ENCODE results near the gene TNS2. TPM values are rescaled to one million over a fixed set of nuclear protein-coding genes. Genes with fewer than 3 reads are reported as not detected.

TNS2 gene
- total RNA-seq, 2 experiments from 2014 or later: 2.3 to 3.0 TPM

GRCh38 chr12:53067993-53068770 is 18.3 kb downstream of the TNS2 start:
- TF ChIP-seq, protein P1, sequence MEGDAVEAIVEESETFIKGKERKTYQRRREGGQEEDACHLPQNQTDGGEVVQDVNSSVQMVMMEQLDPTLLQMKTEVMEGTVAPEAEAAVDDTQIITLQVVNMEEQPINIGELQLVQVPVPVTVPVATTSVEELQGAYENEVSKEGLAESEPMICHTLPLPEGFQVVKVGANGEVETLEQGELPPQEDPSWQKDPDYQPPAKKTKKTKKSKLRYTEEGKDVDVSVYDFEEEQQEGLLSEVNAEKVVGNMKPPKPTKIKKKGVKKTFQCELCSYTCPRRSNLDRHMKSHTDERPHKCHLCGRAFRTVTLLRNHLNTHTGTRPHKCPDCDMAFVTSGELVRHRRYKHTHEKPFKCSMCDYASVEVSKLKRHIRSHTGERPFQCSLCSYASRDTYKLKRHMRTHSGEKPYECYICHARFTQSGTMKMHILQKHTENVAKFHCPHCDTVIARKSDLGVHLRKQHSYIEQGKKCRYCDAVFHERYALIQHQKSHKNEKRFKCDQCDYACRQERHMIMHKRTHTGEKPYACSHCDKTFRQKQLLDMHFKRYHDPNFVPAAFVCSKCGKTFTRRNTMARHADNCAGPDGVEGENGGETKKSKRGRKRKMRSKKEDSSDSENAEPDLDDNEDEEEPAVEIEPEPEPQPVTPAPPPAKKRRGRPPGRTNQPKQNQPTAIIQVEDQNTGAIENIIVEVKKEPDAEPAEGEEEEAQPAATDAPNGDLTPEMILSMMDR (IDR thresholded peaks at IDR 0.05): no peak
- CTCF ChIA-PET: interaction anchor here (6.7 kb wide), 1 partner anchor 33 kb away, joined by 114 read pairs; the partner anchor contains the start of genes IGFBP6 and SOAT2
- peaks cover 7% of the 10 kb centered on the region for H3K4me1 Mint-ChIP-seq (ENCODE audit: low read depth)
- Histone ChIP-seq H3K36me3 (ENCODE audit: insufficient read depth, low read length) (peaks cover 85% of the 10 kb centered on the region), H3K4me1 (ENCODE audit: insufficient read depth, low read length) (peaks cover 12% of the 10 kb centered on the region), H3K27ac (ENCODE audit: low read depth in 1 of 2, low read length in 2 of 2) (no peak overlapping the region), H3K4me3 (ENCODE audit: low read length) (no peak overlapping the region), H3K9me3 (ENCODE audit: control insufficient read depth in 1 of 2, insufficient read depth in 1 of 2, low read length in 2 of 2) (no peaks in the 10 kb centered on the region), H3K27me3 (ENCODE audit: control insufficient read depth in 1 of 2, insufficient read depth in 2 of 2, low read length in 2 of 2) (no peaks in the 10 kb centered on the region)
- POLR2A ChIA-PET: interaction anchor here (2.4 to 3.0 kb wide), 2 partner anchors 11 to 31 kb away, joined by 9 to 26 read pairs; partner anchors contain the start of genes IGFBP6 and SPRYD3
- intact Hi-C loops (cut with DNase I, micrococcal nuclease): loop anchor here (5.0 to 10.0 kb wide), 2 partner anchors 127 to 219 kb away; no protein-coding TSS in a partner anchor
- no peak for DNase-seq
- no peak overlapping the region for H3K4me3 Mint-ChIP-seq
- ATAC-seq (ENCODE audit: poor library complexity): no peak
- no peak overlapping the region for H3K27ac Mint-ChIP-seq
- no peaks in the 10 kb centered on the region for H3K27me3 Mint-ChIP-seq
- peaks cover 91% of the 10 kb centered on the region for H3K36me3 Mint-ChIP-seq (ENCODE audit: low read depth)
- no peaks in the 10 kb centered on the region for H3K9me3 Mint-ChIP-seq

DNA sequence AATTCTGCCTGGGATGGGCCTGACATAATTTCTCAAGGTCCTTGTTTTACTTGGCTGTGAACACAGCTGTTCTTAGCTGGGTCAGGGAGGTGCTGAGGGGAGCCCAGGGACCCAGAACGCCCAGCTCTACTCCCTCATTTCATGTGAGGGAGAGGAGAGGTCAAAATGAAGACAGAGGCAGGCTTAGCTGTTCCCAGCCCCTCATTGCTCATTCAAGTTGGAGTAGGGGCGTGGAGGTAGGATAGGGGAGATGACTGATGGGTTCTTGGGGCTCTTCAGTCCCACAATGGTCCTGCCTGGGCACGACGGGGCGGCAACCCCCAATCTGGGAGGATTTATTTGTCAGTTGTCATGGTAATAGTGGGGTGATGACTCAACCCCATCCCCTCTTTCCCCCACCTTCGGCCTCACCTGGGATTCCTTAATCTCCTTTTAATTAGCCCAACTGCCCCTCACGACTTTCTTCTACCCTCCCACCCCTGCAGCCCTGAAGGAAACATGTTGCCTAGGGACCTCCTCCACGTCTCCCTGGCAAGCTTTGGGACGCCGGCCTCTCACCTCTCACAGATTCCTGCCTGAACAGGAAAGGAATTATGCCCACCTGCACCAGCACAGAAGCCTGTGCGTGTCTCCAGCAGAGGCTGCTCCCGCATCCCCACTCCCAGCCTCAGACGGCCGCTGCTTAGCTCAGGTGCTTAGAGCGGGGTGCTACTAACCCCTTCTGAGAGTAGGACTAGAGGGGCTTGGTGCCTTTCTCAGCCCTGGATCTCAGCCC is 19.1 kb downstream of the TNS2 start:
- H3K27ac ChIP-seq (ENCODE audit: low read depth in 1 of 2, low read length in 2 of 2): no peak overlapping the region
- TF ChIP-seq, protein P1 (IDR thresholded peaks at IDR 0.05): no peak
- intact Hi-C loops (cut with DNase I, micrococcal nuclease): loop anchor here (5.0 to 10.0 kb wide), 2 partner anchors 126 to 218 kb away; no protein-coding TSS in a partner anchor
- no peak overlapping the region for H3K27ac Mint-ChIP-seq
- DNase-seq (no peak), ATAC-seq (ENCODE audit: poor library complexity) (no peak)
- CTCF ChIA-PET: interaction anchor here (6.7 kb wide), 1 partner anchor 32 kb away, joined by 114 read pairs; the partner anchor contains the start of genes IGFBP6 and SOAT2
- H3K4me1 ChIP-seq (ENCODE audit: insufficient read depth, low read length): peaks cover 12% of the 10 kb centered on the region
- peaks cover 83% of the 10 kb centered on the region for H3K36me3 ChIP-seq (ENCODE audit: insufficient read depth, low read length)
- H3K9me3 Mint-ChIP-seq: no peaks in the 10 kb centered on the region
- H3K4me3 ChIP-seq (ENCODE audit: low read length): no peak overlapping the region
- peaks cover 9% of the 10 kb centered on the region for H3K4me1 Mint-ChIP-seq (ENCODE audit: low read depth)
- no peak overlapping the region for H3K4me3 Mint-ChIP-seq
- peaks cover 93% of the 10 kb centered on the region for H3K36me3 Mint-ChIP-seq (ENCODE audit: low read depth)
- no peaks in the 10 kb centered on the region for H3K27me3 ChIP-seq (ENCODE audit: control insufficient read depth in 1 of 2, insufficient read depth in 2 of 2, low read length in 2 of 2)
- no peaks in the 10 kb centered on the region for H3K27me3 Mint-ChIP-seq
- H3K9me3 ChIP-seq (ENCODE audit: control insufficient read depth in 1 of 2, insufficient read depth in 1 of 2, low read length in 2 of 2): no peaks in the 10 kb centered on the region
- POLR2A ChIA-PET: interaction anchor here (2.4 kb wide), 1 partner anchor 10 kb away, joined by 9 read pairs; the partner anchor contains the start of gene SPRYD3

DNA sequence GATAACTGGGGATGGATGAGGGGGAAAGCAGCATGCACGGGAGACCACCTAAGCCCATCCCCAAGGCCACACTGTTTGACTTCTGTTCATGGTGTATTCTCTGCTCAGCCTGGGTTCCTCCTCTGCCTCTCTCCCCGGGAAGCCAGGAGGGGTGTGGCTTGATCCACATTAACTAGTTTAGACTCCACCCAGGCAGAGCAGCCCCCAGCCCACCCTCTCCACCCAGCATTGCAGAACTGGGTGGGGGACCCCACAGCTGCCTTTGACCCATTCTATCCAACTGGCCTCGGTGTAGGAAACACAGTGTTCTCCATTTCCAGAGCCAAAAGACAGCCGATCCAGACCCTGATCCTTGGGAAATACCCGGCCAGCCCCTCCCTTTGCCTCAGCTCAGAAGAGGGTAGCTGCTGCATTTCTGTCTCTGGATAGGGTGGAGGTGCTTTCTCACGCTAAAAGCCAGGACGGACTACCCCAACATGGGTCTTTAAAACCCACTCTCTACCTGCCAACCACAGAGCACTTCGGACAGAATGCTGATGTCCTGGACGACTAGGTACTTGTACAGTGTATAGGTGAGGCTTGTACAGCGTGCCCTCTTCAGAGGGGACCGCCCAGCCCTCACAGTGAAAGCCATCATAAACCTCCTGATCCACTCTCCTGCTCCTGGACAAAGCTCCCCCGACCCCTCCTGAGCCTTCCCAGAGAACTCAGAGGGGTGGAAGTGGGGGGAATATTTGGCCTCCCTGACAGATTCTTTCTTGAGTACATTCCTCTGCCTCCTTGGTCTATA is 20.0 kb downstream of the TNS2 start:
- Histone ChIP-seq H3K36me3 (ENCODE audit: insufficient read depth, low read length) (peaks cover 83% of the 10 kb centered on the region), H3K27ac (ENCODE audit: low read depth in 1 of 2, low read length in 2 of 2) (no peak overlapping the region), H3K4me1 (ENCODE audit: insufficient read depth, low read length) (peaks cover 12% of the 10 kb centered on the region), H3K9me3 (ENCODE audit: control insufficient read depth in 1 of 2, insufficient read depth in 1 of 2, low read length in 2 of 2) (no peaks in the 10 kb centered on the region), H3K27me3 (ENCODE audit: control insufficient read depth in 1 of 2, insufficient read depth in 2 of 2, low read length in 2 of 2) (no peaks in the 10 kb centered on the region), H3K4me3 (ENCODE audit: low read length) (no peak overlapping the region)
- TF ChIP-seq, protein P1 (IDR thresholded peaks at IDR 0.05): no peak
- CTCF ChIA-PET: interaction anchor here (6.7 kb wide), 1 partner anchor 31 kb away, joined by 114 read pairs; the partner anchor contains the start of genes IGFBP6 and SOAT2
- Mint-ChIP-seq H3K36me3 (ENCODE audit: low read depth) (peaks cover 93% of the 10 kb centered on the region), H3K4me3 (no peak overlapping the region), H3K27me3 (no peaks in the 10 kb centered on the region), H3K27ac (peak overlapping the region; percentile 42), H3K4me1 (ENCODE audit: low read depth) (peaks cover 16% of the 10 kb centered on the region), H3K9me3 (no peaks in the 10 kb centered on the region)
- DNase-seq: no peak
- no peak for ATAC-seq (ENCODE audit: poor library complexity)
- intact Hi-C loops (cut with DNase I, micrococcal nuclease): loop anchor here (5.0 to 10.0 kb wide), 2 partner anchors 125 to 217 kb away; no protein-coding TSS in a partner anchor
- POLR2A ChIA-PET: interaction anchor here (2.4 kb wide), 1 partner anchor 10 kb away, joined by 9 read pairs; the partner anchor contains the start of gene SPRYD3
